HepG2 (cell line): ENCODE measurements around the gene ARL4D. TPM values are rescaled to one million over a fixed set of nuclear protein-coding genes. Genes with fewer than 3 reads are reported as not detected.

Source experiments
- AGO2 ChIP-seq: fragments of 200-400 bp; formaldehyde crosslinking; optimal IDR thresholded peaks from 2 replicates; pipeline ENCODE3; 2017; ENCODE audit warnings: mild to moderate bottlenecking, low read depth, low read length, moderate library complexity
- EP300 ChIP-seq, 3 experiments: sonication (generic) in 1 of 3; formaldehyde crosslinking in 1 of 3; IDR thresholded peaks; 2 replicates each; pipeline versions ENCODE4 v1.5.1 to v1.6.1; 2011 to 2020; ENCODE audit warnings: low read depth in 2 of 3, low read length in 2 of 3, borderline replicate concordance in 1 of 3, improper control_type of control experiment in 1 of 3, mild to moderate bottlenecking in 1 of 3, missing genetic modification reagents in 1 of 3, moderate library complexity in 1 of 3
- HDAC1 ChIP-seq: sonication (generic); formaldehyde crosslinking; IDR thresholded peaks from 2 replicates; pipeline ENCODE4 v1.5.1; 2020; ENCODE audit warnings: mild to moderate bottlenecking, missing genetic modification reagents
- KAT2B ChIP-seq: fragments of 150-350 bp; IDR thresholded peaks from 2 replicates; pipeline ENCODE4 v1.6.1; 2014; ENCODE audit warnings: low read depth, low read length, borderline replicate concordance
- MIER3 ChIP-seq: IDR thresholded peaks from 2 replicates; pipeline ENCODE4 v1.6.1; 2016; ENCODE audit warnings: missing compliant biosample characterization, borderline replicate concordance
- MXI1 ChIP-seq: IDR thresholded peaks from 3 replicates; pipeline ENCODE4 v1.6.1; 2012; ENCODE audit warnings: low read depth, low read length, inconsistent platforms, borderline replicate concordance
- NR2F1 ChIP-seq, 2 experiments: fragments of 450-650 bp in 1 of 2; formaldehyde crosslinking in 1 of 2; IDR thresholded peaks; 2 replicates each; pipeline versions ENCODE4 v1.5.0 to v1.6.1; 2016 to 2020; ENCODE audit warnings: mild to moderate bottlenecking in 1 of 2, missing compliant biosample characterization in 1 of 2, missing genetic modification reagents in 1 of 2, moderate library complexity in 1 of 2
- SETDB1 ChIP-seq: sonication (generic); formaldehyde crosslinking; IDR thresholded peaks from 2 replicates; pipeline ENCODE4 v1.5.1; 2020; ENCODE audit warnings: missing genetic modification reagents, mild to moderate bottlenecking, borderline replicate concordance
- SKI ChIP-seq: fragments of 450-650 bp; IDR thresholded peaks from one replicate; pipeline ENCODE4 v1.6.1; 2018; ENCODE audit warnings: mild to moderate bottlenecking; ENCODE audit not compliant: partially characterized antibody
- SMAD1 ChIP-seq: sonication (generic); formaldehyde crosslinking; IDR thresholded peaks from 2 replicates; pipeline ENCODE4 v1.4.0; 2020; ENCODE audit warnings: missing genetic modification reagents, low read depth, mild to moderate bottlenecking, borderline replicate concordance
- SP1 ChIP-seq, 2 experiments: fragments of 450-650 bp in 1 of 2; sonication (generic) in 1 of 2; formaldehyde crosslinking in 1 of 2; IDR thresholded peaks; 2 replicates each; pipeline versions ENCODE4 v1.4.0 to v1.6.1; 2016 to 2020; ENCODE audit warnings: missing genetic modification reagents in 1 of 2
- THAP7 ChIP-seq: sonication (generic); formaldehyde crosslinking; IDR thresholded peaks from 2 replicates; pipeline ENCODE4 v1.8.1; 2023; ENCODE audit warnings: mild to moderate bottlenecking, missing genetic modification reagents
- ZNF274 ChIP-seq: sonication (generic); formaldehyde crosslinking; IDR thresholded peaks from 2 replicates; pipeline ENCODE4 v1.5.1; 2020; ENCODE audit warnings: mild to moderate bottlenecking, missing genetic modification reagents
- ZNF761 ChIP-seq: sonication (generic); formaldehyde crosslinking; conservative IDR thresholded peaks from 2 replicates; pipeline ENCODE4 v1.4.0; 2020; ENCODE audit warnings: mild to moderate bottlenecking, missing genetic modification reagents
- ZNF768 ChIP-seq: sonication (generic); formaldehyde crosslinking; IDR thresholded peaks from 2 replicates; pipeline ENCODE4 v1.4.0; 2020; ENCODE audit warnings: missing genetic modification reagents
- ZNF780A ChIP-seq: sonication (generic); formaldehyde crosslinking; IDR thresholded peaks from 2 replicates; pipeline ENCODE4 v1.8.0; 2022; ENCODE audit warnings: mild to moderate bottlenecking, missing genetic modification reagents, moderate library complexity
- polyA plus RNA-seq, 8 experiments: library from polyadenylated mRNA; depleted of rRNA in 3 of 8; stranded (reverse) in 7 of 8; unstranded in 1 of 8; fragments of >200 nt; fragmentation: Illumina TruSeq in 4 of 8; extraction: Trizol in 4 of 8; gene quantifications; 2 replicates each; pipeline versions ENCODE4 v1.2.1 to v1.2.3, GENCODE V29; 2011 to 2016; ENCODE audit warnings: low read depth in 4 of 8, missing spikeins in 1 of 8, mixed read lengths in 1 of 8; ENCODE audit not compliant: insufficient read depth in 1 of 8
- total RNA-seq, 5 experiments: library from RNA; depleted of rRNA; stranded (reverse); fragments of >200 nt; fragmentation: Illumina TruSeq; extraction: Trizol; gene quantifications; 2 replicates each; pipeline ENCODE4 v1.2.3, GENCODE V29; 2016; ENCODE audit warnings: low read depth in 1 of 5
- TF ChIP-seq, protein P1 (sequence below): sonication (generic); formaldehyde crosslinking; IDR thresholded peaks from 2 replicates; pipeline ENCODE4 v1.4.0; 2020; ENCODE audit warnings: mild to moderate bottlenecking, low read depth, missing genetic modification reagents
- TF ChIP-seq, protein P2 (sequence below): sonication (generic); formaldehyde crosslinking; IDR thresholded peaks from 2 replicates; pipeline ENCODE4 v1.8.0; 2023; ENCODE audit warnings: mild to moderate bottlenecking, missing genetic modification reagents
- TF ChIP-seq, protein P3 (sequence below): IDR thresholded peaks from 2 replicates; pipeline ENCODE4 v1.6.1; 2016; ENCODE audit warnings: low read depth, missing genetic modification reagents, missing compliant biosample characterization

Gene ARL4D
- total and polyA plus RNA-seq, 2 of the 13 experiments (the other 11 are each of a cell fraction or from before 2014, with no cell fraction given) = 9.0 to 25.9 TPM

DNA sequence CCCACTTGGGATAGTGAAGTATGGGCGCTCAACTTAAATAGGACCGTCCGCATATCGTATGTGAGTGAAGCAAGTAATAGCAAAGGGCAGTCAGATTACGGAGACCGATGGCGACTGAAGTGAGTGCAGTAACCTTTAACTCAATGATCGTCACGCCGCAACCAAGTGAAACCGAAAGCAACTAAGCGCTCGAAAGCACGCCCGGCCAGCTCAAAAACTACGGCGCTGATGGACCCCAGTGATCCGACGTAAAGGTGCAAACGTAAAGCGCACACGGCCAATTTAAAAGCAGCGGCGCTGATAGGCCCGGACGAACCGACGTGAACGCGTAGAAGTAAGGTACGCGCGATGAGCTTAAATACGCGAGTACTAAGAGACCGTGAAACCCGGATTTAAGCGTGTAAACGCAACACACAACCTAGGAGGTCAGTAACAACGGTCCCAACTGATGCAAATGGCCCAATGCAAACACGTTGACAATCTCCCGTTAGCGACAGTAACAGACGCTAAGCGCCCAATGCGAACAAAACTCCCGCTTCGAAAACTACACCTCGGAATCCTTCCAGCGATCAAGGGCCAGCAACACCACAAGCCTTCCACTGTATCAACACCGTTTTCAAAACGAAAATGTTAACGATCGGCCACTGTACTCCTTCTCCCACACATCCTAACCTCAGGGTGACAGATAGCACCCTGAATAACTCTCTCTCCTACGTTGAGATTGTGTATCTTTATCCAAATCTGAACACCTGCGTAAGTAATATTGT, 37.9 kb upstream of the ARL4D start (continued):
- TF ChIP-seq NR2F1 (CRISPR knock-in tag; IDR thresholded peaks at IDR 0.05) (peak; percentile 42 to 90; a peak in 3 of 4 replicates), ZNF780A (CRISPR knock-in tag) (peak; percentile 98), THAP7 (CRISPR knock-in tag) (peak; percentile 80; the same call in 1 of the 2 replicates), SETDB1 (no peak), ZNF761 (CRISPR knock-in tag) (peak; percentile 95), MIER3 (CRISPR knock-in tag) (peak; percentile 98), SKI (peak; percentile 38), ZNF768 (CRISPR knock-in tag) (no peak; the same call in 1 of the 2 replicates), SMAD1 (CRISPR knock-in tag) (peak; percentile 93), SP1 (IDR thresholded peaks at IDR 0.05) (no peak), SP1 (CRISPR knock-in tag; IDR thresholded peaks at IDR 0.05) (peak; percentile 75), HDAC1 (CRISPR knock-in tag) (peak; percentile 62; the same call in 1 of the 2 replicates), AGO2 (peak; percentile 72), KAT2B (no peak), MXI1 (peak; percentile 53; the same call in 1 of the 3 replicates), ZNF274 (peak; percentile 86), EP300 (IDR thresholded peaks at IDR 0.05; ENCODE audit: low read depth in 2 of 2, low read length in 2 of 2) (peak; percentile 69 to 70), EP300 (CRISPR knock-in tag; IDR thresholded peaks at IDR 0.05; ENCODE audit: borderline replicate concordance) (peak; percentile 89)
- TF ChIP-seq, protein P1, sequence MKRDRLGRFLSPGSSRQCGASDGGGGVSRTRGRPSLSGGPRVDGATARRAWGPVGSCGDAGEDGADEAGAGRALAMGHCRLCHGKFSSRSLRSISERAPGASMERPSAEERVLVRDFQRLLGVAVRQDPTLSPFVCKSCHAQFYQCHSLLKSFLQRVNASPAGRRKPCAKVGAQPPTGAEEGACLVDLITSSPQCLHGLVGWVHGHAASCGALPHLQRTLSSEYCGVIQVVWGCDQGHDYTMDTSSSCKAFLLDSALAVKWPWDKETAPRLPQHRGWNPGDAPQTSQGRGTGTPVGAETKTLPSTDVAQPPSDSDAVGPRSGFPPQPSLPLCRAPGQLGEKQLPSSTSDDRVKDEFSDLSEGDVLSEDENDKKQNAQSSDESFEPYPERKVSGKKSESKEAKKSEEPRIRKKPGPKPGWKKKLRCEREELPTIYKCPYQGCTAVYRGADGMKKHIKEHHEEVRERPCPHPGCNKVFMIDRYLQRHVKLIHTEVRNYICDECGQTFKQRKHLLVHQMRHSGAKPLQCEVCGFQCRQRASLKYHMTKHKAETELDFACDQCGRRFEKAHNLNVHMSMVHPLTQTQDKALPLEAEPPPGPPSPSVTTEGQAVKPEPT (CRISPR knock-in tag) = peak; percentile 73
- TF ChIP-seq, protein P2, sequence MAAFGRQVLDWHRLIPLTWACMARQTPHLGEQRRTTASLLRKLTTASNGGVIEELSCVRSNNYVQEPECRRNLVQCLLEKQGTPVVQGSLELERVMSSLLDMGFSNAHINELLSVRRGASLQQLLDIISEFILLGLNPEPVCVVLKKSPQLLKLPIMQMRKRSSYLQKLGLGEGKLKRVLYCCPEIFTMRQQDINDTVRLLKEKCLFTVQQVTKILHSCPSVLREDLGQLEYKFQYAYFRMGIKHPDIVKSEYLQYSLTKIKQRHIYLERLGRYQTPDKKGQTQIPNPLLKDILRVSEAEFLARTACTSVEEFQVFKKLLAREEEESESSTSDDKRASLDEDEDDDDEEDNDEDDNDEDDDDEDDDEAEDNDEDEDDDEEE = peak; percentile 82; the same call in 1 of the 2 replicates
- TF ChIP-seq, protein P3, sequence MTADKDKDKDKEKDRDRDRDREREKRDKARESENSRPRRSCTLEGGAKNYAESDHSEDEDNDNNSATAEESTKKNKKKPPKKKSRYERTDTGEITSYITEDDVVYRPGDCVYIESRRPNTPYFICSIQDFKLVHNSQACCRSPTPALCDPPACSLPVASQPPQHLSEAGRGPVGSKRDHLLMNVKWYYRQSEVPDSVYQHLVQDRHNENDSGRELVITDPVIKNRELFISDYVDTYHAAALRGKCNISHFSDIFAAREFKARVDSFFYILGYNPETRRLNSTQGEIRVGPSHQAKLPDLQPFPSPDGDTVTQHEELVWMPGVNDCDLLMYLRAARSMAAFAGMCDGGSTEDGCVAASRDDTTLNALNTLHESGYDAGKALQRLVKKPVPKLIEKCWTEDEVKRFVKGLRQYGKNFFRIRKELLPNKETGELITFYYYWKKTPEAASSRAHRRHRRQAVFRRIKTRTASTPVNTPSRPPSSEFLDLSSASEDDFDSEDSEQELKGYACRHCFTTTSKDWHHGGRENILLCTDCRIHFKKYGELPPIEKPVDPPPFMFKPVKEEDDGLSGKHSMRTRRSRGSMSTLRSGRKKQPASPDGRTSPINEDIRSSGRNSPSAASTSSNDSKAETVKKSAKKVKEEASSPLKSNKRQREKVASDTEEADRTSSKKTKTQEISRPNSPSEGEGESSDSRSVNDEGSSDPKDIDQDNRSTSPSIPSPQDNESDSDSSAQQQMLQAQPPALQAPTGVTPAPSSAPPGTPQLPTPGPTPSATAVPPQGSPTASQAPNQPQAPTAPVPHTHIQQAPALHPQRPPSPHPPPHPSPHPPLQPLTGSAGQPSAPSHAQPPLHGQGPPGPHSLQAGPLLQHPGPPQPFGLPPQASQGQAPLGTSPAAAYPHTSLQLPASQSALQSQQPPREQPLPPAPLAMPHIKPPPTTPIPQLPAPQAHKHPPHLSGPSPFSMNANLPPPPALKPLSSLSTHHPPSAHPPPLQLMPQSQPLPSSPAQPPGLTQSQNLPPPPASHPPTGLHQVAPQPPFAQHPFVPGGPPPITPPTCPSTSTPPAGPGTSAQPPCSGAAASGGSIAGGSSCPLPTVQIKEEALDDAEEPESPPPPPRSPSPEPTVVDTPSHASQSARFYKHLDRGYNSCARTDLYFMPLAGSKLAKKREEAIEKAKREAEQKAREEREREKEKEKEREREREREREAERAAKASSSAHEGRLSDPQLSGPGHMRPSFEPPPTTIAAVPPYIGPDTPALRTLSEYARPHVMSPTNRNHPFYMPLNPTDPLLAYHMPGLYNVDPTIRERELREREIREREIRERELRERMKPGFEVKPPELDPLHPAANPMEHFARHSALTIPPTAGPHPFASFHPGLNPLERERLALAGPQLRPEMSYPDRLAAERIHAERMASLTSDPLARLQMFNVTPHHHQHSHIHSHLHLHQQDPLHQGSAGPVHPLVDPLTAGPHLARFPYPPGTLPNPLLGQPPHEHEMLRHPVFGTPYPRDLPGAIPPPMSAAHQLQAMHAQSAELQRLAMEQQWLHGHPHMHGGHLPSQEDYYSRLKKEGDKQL (CRISPR knock-in tag) = peak; percentile 86
